NCI-H2227 treated with DMSO at 0.1 percent for 48 hours (cell line): ENCODE results near the gene PEX11G.

Experiments
- DNase-seq: peaks from one replicate; lab custom pipeline; 2025; lab: John Stamatoyannopoulos, UW

PEX11G gene

GRCh38 chr19:7488736-7489353, at the start of gene PEX11G:
TSS of gene PEX11G (minus strand) at chr19:7489035. CDS start at chr19:7489010, 25 bp downstream.
- peak; percentile 83 for DNase-seq

DNA sequence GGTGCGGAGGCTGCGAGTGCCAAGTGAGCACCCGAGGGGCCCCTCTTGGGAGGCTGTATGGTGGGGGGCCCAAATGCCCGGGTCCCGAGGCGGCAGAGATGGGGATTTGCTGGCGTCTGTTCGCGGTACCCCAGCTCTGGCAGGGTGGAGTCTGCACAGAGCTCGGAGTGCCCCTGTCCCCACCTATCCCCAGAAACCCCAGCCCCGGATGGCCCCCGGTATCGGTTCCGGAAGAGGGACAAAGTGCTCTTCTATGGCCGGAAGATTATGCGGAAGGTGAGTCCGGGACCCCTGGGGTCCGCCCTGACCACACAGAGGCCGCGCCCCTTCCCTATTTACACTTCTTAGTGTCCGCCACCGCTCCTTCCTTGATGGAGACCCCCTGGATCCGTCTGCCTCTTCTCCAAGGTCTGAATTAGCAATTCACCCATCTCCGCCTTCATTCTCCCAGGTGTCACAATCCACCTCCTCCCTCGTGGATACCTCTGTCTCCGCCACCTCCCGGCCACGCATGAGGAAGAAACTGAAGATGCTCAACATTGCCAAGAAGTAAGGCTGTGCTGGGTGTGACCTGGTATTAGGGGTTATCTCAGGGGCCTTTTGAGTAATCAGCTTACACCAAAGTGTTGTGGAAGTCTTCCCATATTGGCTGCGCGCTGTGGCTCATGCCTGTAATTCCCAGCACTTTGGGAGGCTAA, 47.3 kb upstream of the PEX11G start:
- no peak for DNase-seq

GRCh38 chr19:7535047-7535997, 46.5 kb upstream of the PEX11G start, which contains the start of gene PNPLA6:
TSS of gene PNPLA6 (plus strand) at chr19:7535717. CDS start at chr19:7535789, 72 bp downstream.
- DNase-seq, result peak; percentile 69

- DNase-seq, result peak; percentile 23
Observed at GRCh38 chr19:7534531-7535046, 45.8 kb upstream of the PEX11G start.

- peak; percentile 61 for DNase-seq
Observed at GRCh38 chr19:7533925-7534480, 45.2 kb upstream of the PEX11G start.

DNA sequence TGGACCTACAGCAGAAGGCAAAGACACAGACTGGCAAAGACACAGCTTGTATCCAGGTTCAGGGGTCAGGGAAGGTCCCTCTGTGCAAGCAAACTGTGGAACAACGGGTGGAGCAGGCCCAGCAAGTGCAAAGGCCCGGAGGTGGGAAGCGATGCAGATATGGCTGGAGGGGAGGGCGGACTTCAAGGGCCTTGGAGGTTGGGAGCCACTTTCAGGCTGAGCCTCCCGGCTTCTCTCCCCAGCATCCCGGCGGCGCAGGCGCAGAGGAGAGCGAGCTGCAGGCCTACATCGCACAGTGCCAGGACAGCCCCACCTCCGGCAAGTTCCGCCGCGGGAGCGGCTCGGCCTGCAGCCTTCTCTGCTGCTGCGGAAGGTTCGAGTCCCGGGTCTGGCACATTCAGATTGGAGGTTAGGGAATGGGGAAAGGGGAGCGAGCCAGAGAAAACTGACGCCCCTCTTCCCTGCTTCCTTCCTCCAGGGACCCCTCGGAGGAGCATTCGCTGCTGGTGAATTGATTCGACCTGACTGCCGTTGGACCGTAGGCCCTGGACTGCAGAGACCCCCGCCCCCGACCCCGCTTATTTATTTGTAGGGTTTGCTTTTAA, 44.5 kb upstream of the PEX11G start:
- DNase-seq, result peak; percentile 53

DNA sequence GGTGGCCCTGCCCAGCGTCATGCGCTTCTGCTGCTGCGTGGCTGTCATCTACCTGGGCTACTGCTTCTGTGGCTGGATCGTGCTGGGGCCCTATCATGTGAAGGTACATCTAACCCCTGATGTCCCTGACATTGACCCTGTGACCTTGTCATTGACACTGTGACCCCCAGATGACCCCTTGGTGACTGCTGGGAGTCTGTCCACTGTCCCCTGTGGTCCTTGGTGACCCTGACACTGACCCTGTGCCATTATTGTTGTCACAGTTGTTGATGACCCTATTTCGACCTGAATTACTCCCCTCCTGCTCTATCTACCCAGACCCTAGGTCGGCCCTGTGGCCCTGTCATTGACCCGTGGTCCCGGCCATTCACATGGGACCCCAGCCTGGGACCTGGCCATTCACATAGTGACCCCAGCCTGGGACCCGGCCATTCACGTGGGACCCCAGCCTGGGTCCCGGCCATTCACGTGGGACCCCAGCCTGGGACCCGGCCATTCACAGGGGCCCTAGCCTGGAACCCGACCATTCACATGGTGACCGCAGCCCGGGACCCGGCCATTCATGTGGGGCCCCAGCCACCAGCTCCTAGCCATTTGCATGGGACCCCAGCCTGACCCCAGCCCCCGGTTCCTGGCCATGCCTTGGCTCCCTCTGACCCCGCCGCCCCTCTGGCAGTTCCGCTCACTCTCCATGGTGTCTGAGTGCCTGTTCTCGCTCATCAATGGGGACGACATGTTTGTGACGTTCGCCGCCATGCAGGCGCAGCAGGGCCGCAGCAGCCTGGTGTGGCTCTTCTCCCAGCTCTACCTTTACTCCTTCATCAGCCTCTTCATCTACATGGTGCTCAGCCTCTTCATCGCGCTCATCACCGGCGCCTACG, 41.0 kb upstream of the PEX11G start:
- no peak for DNase-seq

GRCh38 chr19:7529246-7529600, 40.4 kb upstream of the PEX11G start:
- no peak for DNase-seq

DNA sequence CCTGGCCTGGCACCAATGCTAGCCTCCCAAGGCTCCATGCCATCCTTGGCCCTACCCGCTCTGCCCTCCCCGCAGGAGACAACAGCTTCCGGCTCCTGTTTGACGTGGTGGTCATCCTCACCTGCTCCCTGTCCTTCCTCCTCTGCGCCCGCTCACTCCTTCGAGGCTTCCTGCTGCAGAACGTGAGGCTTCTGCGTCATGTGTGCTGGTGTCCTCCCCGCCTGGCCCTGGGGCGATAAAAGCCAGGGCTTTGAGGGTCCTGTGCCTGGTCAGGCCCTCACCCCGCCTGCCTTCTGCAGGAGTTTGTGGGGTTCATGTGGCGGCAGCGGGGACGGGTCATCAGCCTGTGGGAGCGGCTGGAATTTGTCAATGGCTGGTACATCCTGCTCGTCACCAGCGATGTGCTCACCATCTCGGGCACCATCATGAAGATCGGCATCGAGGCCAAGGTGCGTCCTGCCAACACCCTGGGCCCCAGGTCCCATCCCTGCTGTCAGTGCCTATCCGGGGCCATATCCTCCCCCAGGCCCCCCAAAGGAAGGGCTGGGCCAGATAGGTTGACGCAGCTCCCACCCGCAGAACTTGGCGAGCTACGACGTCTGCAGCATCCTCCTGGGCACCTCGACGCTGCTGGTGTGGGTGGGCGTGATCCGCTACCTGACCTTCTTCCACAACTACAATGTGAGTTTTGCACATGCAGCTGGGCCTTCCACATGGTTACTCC, 39.8 kb upstream of the PEX11G start:
- DNase-seq, result no peak

DNA sequence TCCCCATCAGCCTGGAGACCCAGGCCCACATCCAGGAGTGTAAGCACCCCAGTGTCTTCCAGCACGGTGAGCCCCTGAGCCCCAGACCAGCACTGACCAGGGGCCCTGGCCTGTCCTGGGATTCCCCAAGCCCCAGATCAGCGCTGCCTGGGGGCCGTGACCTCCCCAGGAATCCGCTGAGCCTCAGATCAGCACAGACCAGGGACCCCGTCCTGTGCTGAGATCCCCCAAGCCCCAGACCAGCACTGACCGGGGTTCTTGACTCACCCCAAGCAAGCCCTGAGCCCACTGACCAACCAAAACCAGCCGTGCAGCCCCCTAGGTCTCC, 39.3 kb upstream of the PEX11G start:
- DNase-seq, result no peak

DNA sequence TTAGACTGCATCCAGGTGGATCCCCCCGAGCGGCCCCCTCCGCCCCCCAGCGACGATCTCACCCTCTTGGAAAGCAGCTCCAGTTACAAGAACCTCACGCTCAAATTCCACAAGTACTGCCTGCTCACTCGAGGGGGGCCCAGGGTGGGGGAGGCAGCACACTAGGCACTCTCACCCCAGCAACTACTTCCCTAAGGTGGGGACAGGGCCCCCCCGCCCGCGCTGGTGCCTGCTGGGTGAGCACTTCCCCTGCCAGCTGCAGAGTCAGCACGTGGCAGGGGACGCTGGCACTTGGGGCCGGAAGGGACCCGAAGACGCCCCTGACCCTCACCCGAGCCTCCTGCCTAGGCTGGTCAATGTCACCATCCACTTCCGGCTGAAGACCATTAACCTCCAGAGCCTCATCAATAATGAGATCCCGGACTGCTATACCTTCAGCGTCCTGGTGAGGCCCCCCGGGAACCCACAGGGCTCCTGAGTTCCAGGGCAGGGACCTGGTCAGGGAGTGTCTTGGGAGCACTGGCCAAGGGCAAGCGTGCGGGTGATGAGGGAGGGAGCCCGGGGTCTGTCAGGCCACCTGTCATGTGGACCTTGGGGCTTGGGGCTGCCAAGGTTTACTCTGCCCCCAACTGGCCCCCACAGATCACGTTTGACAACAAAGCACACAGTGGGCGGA, 38.8 kb upstream of the PEX11G start:
- no peak for DNase-seq

- no peak for DNase-seq
Observed at GRCh38 chr19:7526059-7526929, 37.5 kb upstream of the PEX11G start.

DNA sequence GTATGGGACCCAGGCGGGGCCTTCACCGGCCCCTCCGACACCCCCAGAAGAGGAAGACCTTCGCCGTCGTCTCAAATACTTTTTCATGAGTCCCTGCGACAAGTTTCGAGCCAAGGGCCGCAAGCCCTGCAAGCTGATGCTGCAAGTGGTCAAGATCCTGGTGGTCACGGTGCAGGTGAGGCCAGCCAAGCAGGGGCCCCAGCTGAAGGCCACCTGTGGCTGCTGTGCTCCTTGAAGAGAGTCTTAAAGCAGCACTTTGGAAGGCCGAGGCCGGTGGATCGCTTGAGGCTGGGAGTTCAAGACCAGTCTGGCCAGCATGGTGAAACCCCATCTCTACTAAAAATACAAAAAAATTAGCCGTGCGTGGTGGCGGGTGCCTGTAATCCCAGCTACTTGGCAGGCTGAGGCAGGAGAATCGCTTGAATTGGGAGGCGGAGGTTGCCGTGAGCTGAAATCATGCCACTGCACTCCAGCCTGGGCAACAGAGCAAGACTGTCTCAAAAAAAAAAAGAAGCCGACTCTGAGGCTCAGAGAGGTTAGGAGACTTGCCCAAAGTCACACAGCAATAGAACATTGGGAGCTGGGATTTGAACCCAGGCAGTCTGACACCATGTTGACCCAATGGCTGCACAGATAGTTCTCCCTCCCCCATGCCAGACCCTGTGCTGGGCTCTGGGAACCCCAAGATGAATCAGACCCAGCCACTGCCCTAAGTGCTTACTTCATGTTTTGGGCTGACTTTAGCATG, 36.3 kb upstream of the PEX11G start:
- DNase-seq, result no peak

DNA sequence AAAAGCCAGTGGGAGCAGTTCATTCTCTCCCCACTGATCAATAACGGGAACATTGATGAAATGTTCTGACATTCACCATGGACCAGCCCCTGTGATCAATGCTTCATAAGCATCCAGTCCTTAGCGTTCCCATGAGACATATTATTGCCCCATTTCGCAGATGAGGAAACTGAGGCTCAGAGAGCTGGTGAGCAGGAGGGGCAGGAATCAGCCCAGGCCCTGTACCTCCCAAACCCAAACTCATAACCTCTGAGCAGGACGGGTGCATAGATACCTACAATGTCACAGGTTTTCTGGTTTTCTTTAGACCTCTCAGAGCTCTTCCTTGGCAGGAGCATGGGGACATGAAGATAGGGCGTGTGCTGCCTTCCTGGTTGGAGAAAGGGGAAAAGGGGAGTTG, 35.7 kb upstream of the PEX11G start:
- no peak for DNase-seq

- DNase-seq, result no peak
Observed at GRCh38 chr19:7522923-7523667, 34.3 kb upstream of the PEX11G start.

DNA sequence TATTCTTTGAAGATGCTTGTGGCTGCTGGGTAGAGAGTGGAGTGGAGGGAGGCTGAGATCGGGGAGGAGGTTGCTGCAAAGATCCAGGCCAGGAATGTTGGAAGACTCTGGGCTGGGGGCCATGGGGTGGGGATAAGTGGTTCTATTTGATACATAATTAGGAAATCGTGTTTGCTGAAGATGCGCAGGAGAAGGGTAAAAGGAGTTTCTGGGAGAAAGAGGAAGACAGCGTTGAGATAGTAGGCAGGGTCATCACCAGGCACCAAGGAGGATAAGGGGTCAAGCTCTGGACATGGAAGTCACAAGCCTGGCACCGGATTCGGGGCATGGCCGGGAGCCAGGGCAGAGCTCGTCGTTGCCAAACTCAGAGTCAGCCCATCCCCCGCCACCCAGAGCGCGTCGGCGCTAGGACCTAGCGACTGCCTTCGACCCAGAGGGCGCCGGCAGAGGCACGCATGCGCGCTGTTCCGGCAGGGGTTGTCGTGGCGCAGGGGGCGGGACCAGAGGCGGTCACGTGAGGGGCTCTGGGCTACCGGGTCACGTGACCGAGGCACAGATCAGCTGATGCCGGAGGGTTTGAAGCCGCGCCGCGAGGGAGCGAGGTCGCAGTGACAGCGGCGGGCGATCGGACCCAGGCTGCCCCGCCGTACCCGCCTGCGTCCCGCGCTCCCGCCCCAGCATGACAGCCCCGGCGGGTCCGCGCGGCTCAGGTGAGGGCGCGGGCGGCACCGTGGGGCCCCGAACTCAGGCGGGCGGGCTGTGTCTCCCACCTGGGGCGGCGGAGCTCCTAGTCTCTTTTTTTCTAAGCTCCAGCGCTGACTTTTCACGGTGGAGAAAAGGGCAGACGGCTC, 33.5 kb upstream of the PEX11G start, which contains the start of gene MCOLN1:
MCOLN1 (plus strand) TSS at position 553 of the 851 bp plus-strand sequence; CDS start at position 680, 127 bp downstream.
- DNase-seq, result peak; percentile 91
